Stimulated activated CD4-positive, alpha-beta T cell treated with anti-CD3 and anti-CD28 coated beads, Interleukin-4, amount 100 ng/mL, for 4 hours (primary cell): ENCODE measurements around the gene LCP1.

Experiments
- DNase-seq, 2 experiments: peaks; one replicate each; pipeline ENCODE4 v3.0.0-alpha.2; 2020

LCP1 gene

DNA sequence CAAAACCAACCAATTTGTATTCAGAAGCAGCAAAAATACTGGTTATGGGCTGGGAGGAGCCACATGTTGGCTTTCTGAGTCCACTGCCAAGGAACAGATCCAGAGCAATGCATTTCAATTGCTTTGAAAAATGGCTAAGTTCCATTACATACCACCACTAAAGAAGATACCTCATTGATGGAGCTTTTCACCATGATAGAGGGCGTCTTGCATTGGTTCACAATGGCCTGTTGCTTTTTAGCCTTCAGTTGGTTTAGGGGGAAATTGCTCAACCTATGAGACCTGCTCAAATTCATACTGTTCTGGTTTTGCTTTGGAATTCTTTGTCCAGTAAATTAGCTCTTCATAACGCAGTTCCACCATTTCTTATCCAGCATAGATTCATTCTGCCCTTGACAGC lies 55.9 kb downstream of the LCP1 start:
- DNase-seq: no peak

DNA sequence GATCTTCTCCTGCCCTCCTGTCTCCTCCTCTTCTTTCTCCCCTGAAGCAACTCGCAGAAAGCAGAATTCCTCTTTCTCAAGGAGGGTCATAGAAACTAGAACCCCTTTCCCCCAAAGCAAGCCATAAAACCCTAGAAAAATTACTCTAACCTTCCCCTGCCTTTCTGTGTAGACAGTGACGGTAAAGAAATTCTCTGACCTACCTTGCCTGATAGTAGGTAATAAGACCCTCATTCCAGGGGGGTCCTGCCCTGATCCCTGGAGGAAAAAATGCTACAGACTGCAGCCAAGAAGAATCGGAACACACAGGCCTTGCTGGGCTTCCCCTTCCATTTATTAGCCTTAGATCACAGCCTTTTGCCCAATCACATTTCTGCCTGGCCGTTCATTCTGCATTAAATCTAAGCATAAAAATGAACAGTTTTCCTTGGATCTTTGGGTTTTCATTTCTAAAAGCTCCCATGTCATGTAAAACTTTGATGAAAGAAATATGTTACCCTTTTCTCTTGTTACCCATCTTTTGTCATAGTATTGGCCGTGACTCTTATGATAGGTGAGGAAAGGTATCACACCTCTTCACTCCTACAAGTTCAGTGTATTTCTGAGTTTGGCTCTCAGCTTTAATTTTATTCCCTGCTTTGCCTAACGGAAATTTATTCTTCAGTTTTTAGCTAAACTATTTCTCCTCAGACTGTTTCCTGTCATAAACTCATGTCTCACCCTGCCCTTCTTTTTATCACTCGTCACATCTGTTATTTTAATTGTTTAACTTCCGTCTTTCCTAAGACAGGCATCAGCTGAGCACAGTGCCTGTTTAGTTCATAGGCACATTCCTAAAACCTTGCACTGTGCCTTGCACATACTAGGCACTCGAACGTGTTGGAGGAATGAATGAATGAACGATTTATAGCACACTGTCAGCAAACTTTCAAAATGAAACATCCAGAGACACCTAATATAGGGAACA lies 56.7 kb downstream of the LCP1 start:
- no peak for DNase-seq

DNA sequence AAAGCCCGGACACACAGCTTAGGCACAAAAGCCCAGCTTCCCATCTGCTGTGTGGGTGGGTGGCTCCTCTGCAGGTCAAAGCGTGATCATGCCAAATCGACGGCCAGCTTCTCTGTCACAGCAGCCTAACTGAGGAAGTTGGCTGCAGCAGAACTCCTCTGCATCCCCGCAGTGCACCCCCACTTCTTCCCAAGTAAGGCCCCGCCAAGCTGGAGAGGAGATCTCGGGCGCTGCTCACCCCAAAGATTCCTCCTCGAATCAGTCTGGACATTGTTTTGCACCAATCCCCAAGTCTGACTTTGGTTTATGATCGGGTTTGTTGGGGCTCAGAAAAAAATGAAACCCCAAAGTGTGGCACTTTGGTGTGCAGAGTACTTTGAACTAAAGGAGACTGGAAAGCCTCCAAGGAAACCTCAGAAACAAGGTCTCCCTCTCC lies 57.4 kb downstream of the LCP1 start:
- peak in 1 of 2 experiments; percentile 12 for DNase-seq

DNA sequence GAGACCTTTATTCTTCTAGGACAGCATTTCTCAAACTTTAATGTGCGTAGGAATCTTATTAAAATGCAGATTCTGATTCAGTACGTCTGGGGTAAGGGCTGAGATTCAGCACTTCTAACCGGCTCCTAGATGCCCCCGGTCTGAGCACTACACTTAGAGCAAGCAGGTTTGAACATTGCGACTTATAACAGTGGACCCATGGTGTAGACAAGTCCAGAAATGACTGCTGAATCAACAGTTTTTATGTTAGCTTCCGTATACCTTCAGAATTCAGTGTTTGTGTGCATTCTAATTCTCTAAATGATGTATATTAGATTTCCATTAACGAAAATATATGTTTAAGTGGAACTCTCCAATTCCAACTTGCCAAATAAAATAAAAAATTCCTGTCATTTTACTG lies 59.7 kb downstream of the LCP1 start:
- no peak for DNase-seq

DNA sequence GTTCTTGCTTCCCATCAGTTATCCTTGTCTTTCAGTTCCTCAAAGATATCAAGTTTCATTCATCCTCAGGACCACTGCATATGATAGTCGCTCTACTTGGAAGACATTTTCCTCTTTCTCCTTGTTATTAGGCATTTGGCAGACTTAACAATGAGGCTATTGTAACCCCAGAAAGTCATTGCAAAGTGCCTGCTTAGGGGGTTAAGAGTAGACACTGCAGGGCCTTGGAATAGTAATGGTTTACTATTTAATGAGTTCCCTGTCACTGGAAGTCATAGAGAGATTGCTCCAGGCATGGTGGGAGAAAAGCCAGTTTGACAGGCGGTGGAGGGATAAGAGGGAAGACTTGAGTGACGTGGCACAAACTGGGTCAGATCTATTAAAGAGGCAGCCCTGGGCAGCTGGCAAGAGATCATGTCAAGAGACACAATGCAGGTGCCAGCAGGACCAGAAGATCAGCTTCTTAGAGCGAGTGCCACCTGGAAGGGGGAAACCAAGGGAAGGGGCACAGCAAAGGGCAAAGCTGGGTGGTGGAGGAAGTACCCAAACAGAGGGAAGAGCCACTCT lies 60.3 kb downstream of the LCP1 start:
- no peak for DNase-seq

DNA sequence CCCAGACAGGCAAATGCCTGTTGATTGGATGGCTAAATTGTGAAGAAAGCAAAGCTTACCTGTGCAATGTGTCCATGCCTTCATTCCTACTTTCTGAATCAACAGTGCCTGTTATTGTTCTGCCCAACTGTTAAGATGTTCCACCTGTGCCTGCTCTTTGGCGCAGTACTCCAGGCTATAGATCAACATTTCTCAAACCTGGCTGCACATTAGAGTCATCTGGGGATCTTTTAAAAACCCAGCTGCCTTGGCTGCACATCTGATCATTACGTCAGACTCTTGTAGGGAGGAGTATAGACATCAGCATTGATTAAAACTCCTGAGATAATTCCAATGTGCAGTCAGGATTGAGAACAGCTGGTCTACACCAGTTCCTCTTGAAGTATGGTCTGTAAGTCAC lies 60.9 kb downstream of the LCP1 start:
- DNase-seq: no peak

DNA sequence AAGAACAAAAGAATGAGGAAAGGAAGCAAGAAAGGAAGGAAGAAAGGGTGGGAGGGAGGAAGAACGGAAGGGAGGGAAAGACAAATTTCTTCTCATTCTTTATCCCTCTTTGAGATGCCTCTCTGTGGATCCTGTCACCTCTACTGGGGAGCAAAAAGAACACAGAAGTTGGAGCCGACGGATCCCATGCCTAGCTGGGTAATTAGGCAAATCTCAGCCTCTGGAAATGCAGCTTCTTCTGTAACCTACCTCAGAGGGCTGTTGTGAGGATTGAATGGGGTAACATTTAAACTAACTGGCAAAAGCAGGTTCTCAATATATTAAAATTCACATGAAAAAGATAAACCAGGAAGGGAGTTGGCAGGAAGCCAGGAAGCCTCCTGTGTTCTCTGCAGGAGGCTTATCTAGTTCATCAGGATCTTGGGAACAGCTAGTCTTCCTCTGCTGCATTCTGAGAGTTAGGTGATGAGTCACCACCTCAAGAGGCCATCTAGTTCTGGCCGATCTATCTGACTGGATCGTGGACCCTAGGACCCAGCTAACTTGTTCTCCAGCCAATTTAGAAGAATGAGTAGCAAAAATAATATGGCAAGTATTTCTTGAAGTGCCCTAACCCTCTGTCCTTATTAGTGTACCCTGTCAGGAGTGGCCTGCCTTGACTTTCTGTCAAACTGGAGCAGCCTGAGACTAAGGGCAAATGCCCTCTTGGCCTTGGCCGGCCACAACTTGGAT lies 61.9 kb downstream of the LCP1 start:
- no peak for DNase-seq

DNA sequence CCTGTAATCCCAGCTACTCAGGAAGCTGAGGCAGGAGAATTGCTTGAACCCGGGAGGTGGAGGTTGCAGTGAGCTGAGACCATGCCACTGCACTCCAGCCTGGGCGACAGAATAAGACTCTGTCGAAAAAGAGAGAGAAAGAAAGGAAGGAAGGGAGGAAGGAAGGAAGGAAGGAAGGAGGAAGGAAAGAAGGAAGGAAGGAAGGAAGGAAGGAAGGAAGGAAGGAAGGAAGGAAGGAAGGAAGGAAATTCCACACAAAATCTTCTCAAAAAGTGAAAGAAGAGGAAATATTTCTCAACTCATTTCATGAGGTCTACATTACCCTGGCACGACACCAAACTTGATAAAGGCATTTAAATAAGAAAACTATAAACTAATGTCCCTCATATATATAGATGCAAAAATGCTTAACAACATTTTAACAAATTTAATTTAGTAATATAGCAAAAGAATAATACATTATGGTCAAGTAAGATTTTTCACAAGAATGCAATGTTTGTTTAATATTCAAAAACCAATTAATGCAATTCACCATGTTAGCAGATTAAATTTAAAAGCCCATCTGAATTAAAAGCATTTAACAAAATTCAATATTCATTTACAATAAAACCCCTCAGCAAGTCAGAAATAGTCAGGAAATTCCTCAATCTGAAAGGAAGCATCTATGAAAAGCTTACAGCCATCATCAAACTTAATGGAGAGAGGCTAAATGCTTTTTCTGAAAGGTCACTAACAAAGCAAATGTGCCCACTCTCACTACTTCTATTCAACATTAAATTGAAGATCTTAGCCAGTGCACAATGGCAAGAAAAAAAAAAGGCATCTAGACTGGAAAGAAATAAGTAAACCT lies 65.1 kb downstream of the LCP1 start:
- no peak for DNase-seq

DNA sequence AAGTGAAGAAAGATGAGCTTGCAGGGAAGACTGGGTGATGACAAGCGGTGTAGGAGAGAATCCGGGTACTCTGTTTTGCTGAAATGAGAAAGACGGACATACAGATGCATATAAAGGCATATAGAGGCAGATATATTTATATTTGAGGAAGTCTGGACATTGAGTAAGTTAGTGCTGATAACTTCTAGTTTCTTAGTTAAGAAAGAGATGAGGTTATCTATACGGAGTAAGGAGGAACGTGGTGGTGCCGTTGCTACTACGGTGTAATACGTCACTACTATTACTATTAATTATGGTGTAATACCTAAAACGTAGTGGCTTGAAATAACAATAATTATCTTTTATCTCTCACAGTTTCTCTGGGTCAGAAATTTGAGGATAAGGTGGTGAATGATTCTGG lies 67.4 kb downstream of the LCP1 start:
- no peak for DNase-seq

DNA sequence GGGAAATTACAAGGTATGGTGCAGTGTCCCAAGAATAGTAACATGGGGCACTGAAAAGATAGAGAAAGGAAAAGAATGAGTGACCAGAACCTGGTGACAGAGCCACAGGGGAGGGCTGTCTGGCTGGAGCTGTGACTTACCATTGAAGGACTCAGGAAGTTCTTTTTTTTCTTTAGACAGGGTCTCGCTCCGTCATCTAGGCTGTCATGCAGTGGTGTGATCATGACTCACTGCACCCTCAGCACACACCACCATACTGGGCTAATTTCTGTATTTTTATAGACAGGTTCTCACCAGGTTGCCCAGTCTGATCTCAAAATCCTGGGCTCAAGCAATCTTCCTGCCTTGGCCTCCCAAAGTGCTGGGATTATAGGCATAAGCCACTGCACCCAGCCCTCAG lies 68.4 kb downstream of the LCP1 start:
- no peak for DNase-seq

DNA sequence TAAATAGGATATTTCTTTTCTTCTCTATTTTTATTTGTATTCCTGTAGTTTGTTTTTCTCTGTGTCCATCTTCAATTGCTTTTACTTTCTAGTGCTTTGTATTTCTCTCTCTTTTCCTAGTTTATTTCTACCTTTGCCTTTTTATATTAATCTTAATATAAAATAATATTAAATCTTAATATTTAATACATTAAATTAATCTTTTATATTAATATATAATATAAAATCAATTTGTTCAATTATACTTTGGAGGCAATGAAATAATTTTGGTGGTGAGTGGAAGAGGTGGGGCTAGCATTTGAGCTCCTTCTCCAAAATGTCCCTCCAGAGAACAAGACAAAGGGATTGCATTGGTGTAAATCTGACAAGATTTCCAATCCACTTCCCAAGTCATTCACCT lies 70.8 kb downstream of the LCP1 start:
- DNase-seq: no peak

DNA sequence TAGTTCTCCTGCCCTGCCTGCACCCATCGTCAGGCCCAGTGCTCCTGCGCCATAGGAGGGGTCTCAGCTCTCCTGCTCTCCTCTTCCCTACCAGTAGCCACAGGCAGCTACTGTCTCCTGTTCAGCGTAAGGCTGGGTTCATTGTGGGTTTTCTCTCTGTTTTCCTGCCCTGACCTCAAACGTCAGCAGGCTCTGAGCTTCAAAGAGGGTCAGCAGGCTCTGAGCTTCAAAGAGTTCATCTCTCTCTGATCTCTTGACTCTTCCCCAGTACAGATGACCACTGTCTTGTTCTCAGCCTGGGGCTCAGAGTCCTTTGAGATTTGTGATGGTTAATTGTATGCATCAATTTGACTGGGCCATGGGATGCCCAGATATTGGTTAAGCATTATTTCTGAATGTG lies 72.5 kb downstream of the LCP1 start:
- no peak for DNase-seq

DNA sequence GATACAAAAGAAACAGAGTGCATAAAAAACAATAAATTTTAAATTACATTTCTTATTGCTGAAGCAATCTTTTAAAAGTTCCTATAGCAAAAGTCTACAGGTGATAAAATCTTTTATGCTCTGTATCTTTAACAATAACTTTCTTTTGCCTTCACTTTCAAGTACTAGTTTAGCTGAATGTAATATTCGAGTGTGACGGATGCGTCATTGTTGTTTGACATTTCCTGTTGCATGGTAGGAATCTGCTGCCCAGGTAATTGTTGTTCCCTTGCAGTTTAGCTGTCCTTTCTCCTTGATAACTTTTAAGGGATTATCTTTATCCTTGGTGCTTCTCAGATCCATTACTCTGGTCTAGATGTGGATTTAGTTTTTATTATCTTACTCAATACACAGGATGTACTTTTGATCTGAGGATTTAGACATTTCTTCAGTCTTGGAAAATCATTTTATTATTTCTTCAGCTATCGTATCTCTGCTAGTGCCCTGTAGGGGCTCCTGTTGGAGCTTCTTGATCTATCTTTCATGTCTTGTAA lies 75.1 kb downstream of the LCP1 start:
- no peak for DNase-seq

DNA sequence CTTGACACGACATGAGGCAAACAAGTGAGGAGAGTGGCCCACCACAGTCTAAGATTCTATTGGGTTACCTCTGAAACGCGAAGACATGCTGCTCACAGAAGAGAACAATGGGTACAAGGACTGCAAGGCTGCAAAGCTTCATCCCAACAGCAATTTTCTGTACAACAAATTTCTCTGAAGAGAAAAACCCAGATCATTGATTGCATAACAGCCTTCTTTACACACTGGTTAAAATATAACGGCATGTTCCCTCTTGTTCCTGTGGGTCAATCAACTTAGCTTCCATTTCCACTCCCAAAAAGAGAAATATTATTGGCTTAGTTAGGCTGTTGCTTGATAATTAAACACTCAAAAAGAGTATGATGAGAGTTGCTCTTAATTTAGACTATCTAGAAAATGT lies 77.1 kb downstream of the LCP1 start, which contains the start of gene CPB2:
CPB2 (minus strand) TSS at position 166 of the 400 bp plus-strand sequence; CDS start at position 142, 24 bp downstream.
- no peak for DNase-seq

DNA sequence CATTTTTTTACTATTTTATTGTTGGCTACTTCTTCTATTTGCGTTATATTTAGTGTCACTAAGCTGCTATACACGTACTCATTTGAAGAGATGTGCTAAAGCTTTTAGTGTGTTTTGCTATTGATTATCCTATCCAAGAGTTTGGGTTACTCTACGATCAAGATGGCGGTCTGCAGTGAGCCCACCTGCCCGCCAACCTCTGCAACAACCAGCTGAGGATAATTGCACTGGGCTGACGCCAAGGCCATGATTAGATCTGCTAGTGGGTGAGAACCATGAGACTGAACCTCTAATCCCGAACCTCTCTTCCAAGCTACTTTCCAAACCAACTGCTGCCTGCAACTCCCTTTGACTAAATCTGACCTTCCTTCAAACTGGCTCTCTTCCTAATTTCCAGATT lies 78.9 kb downstream of the LCP1 start:
- DNase-seq: no peak

DNA sequence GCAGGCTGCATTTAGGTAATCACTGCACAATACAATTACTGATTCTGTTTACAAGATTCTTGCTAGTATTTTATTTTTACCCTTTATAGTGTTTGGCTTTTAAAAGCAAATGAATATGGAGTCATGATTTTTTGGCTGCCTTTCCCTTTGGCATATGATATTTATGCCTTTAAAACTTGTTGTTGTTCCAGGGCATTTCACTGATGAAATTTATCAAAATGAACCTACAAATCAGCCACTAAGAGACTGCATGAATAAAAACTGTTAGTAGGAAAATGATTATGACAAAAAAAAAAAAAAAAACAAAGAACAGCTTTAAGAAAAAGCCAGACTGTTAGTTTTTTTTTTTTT lies 79.7 kb downstream of the LCP1 start:
- DNase-seq: no peak

DNA sequence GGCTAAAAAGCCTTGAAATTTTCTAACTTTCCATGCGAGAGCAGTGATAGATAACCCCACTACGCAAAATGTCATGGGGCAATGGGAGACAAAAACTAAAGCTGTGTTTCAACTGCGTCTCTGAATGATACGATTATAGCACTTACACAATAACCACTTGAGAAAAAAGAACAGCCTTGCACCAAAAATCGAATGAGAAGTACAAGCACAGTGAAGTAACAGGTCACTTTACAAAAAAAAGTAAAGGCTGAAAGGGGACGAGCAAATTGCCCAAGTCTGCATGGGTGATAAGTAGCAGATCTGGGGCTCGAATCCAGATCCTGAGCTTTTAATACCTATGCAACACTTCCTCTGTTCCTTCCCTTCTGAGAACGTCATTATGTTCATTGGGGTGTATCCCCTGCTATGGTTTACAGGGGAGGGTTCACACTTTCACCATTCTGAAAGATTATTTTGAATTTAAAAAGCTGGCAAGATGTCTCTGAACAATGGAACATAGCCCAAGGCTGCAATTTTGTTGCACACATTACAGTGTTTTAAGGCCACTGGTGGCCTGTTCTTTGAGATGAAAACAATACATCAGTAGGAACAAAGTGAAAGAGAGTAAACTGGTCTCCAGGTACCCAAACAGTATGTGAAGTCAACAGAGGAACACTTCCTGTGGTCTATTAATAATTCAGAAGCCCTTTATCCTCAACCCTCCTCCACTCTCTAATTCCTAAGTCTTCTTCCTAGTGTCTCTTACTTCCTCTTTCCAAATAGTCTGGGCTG lies 80.3 kb downstream of the LCP1 start:
- no peak for DNase-seq

DNA sequence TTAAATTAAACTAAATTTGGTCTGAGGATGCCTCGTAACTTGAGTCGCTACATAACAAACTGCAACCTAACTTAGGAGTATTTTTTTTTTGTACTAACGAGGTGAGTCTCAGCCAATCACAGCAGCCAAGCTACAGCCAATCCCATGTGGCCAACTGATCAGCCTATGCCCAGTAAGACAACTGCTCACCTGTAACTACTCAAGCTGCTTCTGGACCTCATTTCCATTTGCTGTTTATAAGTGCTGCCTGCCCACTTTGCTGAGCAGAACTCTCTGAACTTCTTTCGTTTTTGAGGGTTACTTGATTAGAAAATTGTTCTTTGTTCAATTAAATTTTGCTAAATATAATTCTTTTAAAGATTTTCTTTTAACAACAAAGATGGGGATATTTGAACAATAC lies 81.0 kb downstream of the LCP1 start:
- no peak for DNase-seq

DNA sequence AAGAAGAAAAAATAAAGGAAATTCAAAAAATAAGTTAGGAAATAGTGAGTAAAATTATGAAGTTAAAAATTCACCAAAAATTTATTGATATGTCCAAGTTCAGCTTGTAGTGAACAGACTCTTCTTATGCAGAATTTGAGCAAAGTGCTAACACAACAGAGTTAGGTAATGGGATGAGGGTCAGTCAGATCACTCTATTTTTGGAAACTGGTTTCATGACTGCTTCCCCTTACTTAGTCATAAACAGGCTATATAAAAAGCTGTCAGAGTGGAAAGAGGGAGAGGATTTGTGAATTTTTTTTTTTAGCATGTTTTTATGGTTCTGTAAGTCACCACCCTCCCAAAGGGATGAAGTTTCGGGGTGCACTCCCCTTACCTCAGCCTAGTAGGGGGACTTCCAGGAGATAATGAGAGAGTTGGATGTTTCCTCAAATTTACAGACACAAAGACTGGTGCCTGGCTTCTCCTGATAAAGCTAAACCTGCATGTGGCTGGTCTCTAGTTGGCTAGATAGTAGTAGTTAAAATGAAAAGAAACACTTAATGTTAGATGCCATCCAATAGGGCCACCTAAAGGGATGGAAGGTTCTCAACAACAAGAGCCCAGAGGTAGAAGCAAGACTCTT lies 81.7 kb downstream of the LCP1 start:
- no peak for DNase-seq

DNA sequence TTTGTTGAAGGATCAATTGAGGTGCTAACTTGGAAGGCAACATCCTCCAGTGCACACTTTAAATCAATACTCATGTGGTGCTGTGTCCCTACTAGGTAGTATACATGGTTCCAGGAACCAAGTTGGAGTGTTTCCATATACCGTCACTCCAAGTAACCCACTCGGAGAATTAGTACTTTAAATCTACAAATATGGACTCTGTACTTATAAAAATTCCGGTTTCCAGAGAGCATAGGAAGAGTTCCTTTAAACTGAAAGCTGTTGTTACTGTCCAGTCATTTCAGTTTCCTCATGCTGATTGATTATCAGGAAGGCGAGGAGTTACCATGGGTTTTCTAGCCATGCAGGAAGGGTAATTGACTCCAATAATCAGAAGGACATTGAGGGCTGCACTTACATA lies 84.3 kb downstream of the LCP1 start:
- DNase-seq: no peak

DNA sequence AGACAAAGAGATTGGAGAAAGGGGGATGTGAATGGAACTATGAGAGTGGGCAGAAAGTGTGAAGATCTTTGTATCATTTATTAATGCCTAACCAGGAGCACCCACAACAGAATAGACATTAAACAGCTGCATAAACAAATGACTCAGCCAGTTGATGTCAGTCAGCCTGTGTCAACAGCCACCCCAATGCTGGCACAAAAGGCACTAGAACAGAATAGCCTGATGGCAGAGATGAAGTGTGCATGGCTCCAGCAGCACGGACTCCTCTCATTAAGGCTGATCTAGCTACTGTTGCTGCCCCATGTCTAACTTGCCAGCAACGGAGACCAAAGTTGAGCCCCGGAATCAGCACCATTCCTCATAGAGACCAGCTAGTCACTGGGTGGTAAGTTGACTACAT lies 85.0 kb downstream of the LCP1 start:
- DNase-seq: no peak
